HG03175 (cell line): ENCODE results near the gene AWAT1.
"Not testable (repeated sequence)": the region's sequence is repeated elsewhere in the genome, so short reads cannot be mapped to it uniquely, and the experiment has no call there.

Experiments
- ATAC-seq: cut with Tn5 transposase; IDR thresholded peaks from one replicate; pipeline ENCODE4 v1.9.1; 2021; ENCODE audit warnings: mild to moderate bottlenecking, moderate library complexity; ENCODE audit not compliant: unreplicated experiment

The AWAT1 gene

DNA sequence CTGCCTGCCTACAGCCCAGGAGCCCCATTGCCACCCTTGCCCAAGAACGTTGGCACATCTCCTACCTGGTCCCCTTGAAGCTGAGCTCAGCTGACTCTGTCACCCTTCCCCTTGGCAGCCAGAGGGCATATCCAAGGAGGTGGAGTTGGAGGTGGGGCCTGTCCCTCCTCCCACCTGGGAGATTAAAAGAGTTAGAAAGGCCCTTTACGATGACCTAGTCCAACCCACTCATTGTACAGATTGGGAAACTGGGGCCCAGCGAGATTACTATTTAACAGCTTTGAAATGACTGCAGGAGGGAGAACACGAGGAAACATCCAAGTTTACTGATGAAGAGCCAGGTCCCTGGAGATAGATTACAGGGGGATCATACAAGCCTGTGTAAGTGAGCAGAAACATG is 25.6 kb downstream of the AWAT1 start, which contains the start of gene P2RY4:
Gene P2RY4 (minus strand): TSS at position 101 of the 400 bp plus-strand sequence. CDS start 580 bp downstream, outside the sequence.
- ATAC-seq: no peak

DNA sequence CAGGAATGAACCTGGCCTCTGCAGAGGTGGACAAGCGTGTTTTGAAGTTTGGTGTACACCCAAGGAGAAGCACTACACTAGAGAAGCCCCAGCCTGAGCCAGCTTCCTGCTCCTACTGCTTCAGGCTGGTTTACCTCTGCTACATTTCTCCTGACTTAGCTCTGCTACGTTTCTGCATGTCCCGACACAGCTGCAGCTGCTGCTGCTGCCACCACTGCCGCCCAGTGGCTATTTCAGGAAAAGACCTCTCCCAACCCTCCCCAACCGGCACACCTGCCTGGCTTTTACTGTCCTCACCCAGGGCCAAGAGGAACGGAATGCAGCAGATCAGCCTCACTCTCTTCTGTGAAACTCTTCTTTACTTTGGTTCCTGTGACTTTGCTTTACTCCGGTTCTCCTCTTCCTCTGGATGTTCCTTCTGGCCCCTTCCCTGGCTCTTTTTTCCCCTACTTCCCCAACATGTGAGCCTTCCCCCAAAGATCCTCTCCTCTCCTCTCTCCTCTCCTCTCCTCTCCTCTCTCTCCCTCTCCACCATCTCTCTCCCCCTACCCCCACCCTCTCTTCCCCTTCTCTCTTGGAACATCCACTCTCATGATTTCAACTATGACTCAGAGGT is 28.6 kb downstream of the AWAT1 start:
- ATAC-seq: no peak

DNA sequence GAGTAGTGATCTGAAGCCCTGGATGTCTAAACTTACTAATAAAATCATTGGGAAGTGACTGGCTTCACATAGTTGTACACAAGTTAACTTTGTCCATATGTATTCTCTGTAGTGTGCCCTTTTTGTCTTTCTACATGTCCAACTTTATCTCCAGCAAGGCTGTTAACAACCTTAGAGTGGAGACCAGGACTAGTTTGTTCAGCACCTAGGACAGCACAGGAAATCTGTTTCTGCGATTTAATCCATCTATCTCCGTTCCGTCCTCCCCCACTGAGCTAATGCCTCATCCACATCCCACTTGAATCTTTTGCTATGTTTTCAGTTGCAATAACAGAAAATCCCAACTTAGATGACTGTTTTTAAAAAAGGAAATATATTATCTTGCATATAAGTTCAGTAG is 30.3 kb downstream of the AWAT1 start:
- no peak for ATAC-seq

DNA sequence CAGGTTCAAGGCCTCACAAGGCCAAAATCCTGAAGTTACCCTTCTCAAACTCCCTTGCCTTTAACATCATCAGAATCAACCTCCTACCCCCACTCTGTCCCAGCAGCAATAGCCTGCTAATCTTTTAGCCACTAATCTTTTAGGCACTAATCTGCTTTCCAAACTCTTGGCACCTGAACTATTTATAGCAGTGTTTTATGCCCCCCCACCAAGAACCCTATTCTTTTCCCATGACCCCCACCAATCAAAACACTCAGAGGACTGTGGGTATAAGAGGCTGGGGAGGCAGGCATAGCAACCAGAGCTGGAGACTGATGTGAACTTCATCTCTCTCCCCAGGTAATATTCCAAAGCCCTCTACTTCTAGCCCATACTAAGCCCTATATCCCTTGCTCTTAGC is 33.6 kb downstream of the AWAT1 start, which contains the start of gene ARR3:
Gene ARR3 (plus strand): TSS at position 301 of the 400 bp plus-strand sequence. CDS start 1,052 bp downstream, outside the sequence.
- ATAC-seq: no peak

DNA sequence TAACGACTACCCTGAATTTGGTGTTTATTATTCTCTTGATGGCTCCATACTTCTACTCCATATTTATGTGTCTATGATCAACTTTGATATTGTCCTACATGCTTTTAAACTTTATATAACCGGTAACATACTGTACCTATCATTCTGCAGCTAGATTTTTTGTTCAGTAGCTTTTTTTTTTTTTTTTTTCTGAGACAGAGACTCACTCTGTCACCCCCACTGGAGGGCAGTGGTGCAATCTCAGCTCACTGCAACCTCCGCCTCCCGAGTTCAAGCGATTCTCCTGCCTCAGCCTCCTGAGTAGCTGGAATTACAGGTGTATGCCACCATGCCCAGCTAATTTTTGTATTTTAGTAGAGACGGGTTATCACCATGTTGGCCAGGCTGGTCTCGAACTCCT is 39.6 kb downstream of the AWAT1 start:
- ATAC-seq: not testable (repeated sequence)

DNA sequence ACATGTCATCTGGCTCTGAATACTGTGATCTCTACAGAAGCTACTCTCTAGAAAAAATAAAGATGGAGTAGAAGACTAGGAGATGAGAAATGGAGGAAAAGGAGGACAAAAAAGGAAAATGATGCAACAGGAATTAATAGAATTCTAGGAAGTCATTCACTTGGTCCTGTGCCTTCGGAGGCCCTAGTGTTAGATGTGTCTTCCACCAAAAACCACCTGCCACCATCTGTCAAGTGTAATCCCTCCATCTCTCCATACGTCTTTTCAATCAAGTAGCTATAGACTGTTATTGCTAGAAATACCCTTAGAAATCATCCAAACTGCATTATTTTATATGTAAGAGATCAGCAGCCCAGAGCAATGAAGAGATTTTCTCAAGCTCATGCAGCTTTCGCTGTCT is 44.6 kb downstream of the AWAT1 start:
- ATAC-seq: no peak

DNA sequence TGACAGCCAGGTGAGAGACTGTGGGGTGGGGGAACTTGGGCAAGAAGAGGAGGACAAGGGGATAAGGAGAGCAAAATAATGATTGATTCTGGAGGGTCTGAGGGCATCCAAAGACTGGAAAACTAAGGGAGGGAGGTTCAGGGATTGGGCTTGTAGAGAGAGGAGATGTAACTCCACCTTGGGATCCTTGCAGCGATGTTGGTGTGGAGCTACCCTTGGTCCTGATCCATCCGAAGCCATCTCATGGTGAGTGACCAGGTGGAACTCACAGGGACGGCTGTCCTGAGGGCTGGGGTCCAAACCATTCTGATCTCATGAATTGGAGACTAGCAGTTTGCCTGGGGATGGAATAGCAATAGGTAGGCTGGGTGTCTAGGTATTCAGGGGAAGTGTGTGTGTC is 46.1 kb downstream of the AWAT1 start:
- no peak for ATAC-seq

DNA sequence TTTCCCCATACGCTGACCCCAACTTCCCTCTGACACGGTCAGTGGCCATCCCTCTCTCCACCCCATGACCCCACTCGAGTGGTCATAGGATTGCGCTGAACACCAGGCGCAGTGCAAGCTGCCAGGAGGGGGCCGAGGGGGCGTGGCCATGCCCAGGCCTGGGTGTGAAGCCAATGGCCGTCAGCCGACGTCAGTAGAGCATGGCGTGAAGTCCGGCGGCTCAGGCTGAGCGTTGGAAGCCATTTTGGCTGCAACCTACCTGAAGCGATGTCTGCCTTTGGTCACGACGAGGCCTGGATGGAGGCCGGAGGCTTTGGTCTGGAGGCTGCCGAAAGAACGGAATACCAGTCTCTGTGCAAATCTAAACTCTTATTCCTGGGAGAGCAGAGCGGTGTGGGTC is 47.5 kb downstream of the AWAT1 start, which contains the start of gene RAB41:
Gene RAB41 (plus strand): TSS at position 222 of the 400 bp plus-strand sequence. CDS start 46 bp downstream, at position 268.
- no peak for ATAC-seq

DNA sequence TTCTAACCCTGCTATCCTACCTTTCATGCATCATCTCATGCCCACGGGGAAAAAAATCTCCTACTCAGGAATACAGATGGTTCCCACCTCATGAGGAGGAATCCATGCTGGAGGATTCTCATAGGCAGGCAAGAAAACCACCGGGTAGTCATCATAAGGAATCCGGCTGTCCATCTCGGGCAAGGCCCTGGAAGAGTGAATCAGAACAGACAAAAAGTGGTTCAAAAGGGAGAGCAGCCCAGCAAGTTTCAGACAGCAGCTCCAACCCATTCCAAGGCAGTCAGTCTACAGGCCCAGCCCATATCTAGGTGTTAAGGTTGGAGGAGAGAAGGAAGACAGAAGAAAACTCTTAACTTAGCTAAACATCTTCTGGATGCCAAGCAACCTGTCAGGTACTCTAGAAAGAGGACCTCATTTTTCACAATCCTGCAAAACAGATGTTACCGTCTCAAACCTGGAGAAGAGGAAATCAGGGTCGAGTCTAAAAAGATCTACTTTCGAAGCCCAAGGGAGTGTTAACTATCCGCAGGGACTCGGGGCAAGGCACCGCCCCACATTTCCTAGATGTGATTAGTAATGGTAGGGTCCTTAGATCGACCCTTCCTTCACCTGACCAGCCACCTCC is 54.8 kb downstream of the AWAT1 start:
- peak; percentile 4 for ATAC-seq
